Vagina (tissue), 2 donors: Measurements from ENCODE around the gene CD48.

Source experiments
- POLR2A ChIP-seq, 2 donors: fragments of 450-650 bp; IDR thresholded peaks; one replicate each; pipeline ENCODE4 v1.6.1; 2017; ENCODE audit warnings: antibody characterized with exemption in 2 of 2, mild to moderate bottlenecking in 2 of 2, moderate library complexity in 2 of 2
- POLR2AphosphoS5 ChIP-seq, 2 donors: sonication (generic); formaldehyde crosslinking; IDR thresholded peaks; one replicate each; pipeline ENCODE4 v1.9.0; 2017; ENCODE audit warnings: antibody characterized with exemption in 2 of 2, mild to moderate bottlenecking in 2 of 2, low read depth in 1 of 2; ENCODE audit not compliant: insufficient read depth in 1 of 2
- TF ChIP-seq, protein P1 (sequence below), 3 experiments: fragments of 450-650 bp in 2 of 3; fragments of 200-600 bp in 1 of 3; sonication (generic) in 1 of 3; IDR thresholded peaks; one replicate each; pipeline ENCODE4 v1.5.1; 2017 to 2019; ENCODE audit warnings: antibody characterized with exemption in 3 of 3, mild to moderate bottlenecking in 2 of 3, moderate library complexity in 2 of 3

DNA sequence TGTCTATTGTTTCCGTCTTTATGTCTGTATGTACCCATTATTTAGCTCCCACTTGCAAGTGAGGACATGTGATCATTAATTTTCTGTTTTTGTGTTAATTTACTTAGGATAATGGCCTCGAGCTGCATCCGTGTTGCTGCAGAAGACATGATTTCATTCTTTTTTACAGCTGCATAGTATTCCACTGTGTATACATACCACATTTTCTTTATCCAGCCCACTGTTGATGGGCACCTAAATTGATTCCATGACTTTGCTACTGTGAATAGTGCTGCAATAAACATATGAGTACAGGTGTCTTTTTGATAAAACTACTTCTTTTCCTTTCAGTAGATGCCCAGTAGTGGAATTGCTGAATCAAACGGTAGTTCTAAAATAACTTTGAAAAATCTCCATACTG, 52.1 kb downstream of the CD48 start:
- TF ChIP-seq, protein P1, sequence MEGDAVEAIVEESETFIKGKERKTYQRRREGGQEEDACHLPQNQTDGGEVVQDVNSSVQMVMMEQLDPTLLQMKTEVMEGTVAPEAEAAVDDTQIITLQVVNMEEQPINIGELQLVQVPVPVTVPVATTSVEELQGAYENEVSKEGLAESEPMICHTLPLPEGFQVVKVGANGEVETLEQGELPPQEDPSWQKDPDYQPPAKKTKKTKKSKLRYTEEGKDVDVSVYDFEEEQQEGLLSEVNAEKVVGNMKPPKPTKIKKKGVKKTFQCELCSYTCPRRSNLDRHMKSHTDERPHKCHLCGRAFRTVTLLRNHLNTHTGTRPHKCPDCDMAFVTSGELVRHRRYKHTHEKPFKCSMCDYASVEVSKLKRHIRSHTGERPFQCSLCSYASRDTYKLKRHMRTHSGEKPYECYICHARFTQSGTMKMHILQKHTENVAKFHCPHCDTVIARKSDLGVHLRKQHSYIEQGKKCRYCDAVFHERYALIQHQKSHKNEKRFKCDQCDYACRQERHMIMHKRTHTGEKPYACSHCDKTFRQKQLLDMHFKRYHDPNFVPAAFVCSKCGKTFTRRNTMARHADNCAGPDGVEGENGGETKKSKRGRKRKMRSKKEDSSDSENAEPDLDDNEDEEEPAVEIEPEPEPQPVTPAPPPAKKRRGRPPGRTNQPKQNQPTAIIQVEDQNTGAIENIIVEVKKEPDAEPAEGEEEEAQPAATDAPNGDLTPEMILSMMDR (IDR thresholded peaks at IDR 0.05) = no peak
- TF ChIP-seq POLR2A (IDR thresholded peaks at IDR 0.05) (no peak), POLR2AphosphoS5 (IDR thresholded peaks at IDR 0.05; ENCODE audit: insufficient read depth in 1 of 2, low read depth in 1 of 2) (no peak)
